Renal cortex interstitium (tissue), 15 donors: ENCODE measurements around the gene NDUFA13. TPM values are rescaled to one million over a fixed set of nuclear protein-coding genes. Genes with fewer than 3 reads are reported as not detected.
"Not testable (repeated sequence)": the region's sequence is repeated elsewhere in the genome, so short reads cannot be mapped to it uniquely, and the experiment has no call there.

Source experiments
- DNase-seq, 11 donors: peaks; one replicate each; pipeline ENCODE4 v3.0.0-alpha.2; 2013; ENCODE audit warnings: low read depth in 9 of 11, low spot score in 4 of 11; ENCODE audit errors: extremely low read depth in 1 of 11
- long read RNA-seq, 16 experiments: transcript quantifications; one replicate each; lab custom pipeline, GENCODE V29; 2026
- polyA plus RNA-seq, 3 donors: library from polyadenylated mRNA; unstranded; fragments of 120-200 nt; gene quantifications; one replicate each; pipeline ENCODE4 v1.2.1, GENCODE V29; 2013; ENCODE audit not compliant: insufficient read length in 3 of 3

NDUFA13 gene
- polyA plus RNA-seq, result 100 to 1,000 TPM; 241 to 343 (median 284) TPM
- long read RNA-seq, donor 1, transcript NDUFA13-204 (5 exons, 991 nt), result major isoform, 235 of 248 reads
- long read RNA-seq, donor 1, transcript NDUFA13-205 (3 exons, 593 nt), result minor isoform, 9 of 248 reads
- long read RNA-seq, donor 1, partial matches to known transcripts, result 0 of 248 reads
- long read RNA-seq, donor 1, other reads (novel, unspliced or antisense), result 0 of 248 reads
- long read RNA-seq, donor 2, transcript NDUFA13-204 (5 exons, 991 nt), result major isoform, 267 of 274 reads
- long read RNA-seq, donor 2, partial matches to known transcripts, result 0 of 274 reads
- long read RNA-seq, donor 2, other reads (novel, unspliced or antisense), result 0 of 274 reads
- long read RNA-seq, donor 3, transcript NDUFA13-204 (5 exons, 991 nt), result major isoform, 461 of 480 reads
- long read RNA-seq, donor 3, transcript NDUFA13-201 (4 exons, 576 nt), result minor isoform, 8 of 480 reads
- long read RNA-seq, donor 3, partial matches to known transcripts, result 6 of 480 reads
- long read RNA-seq, donor 3, other reads (novel, unspliced or antisense), result 0 of 480 reads
- long read RNA-seq, donor 4, transcript NDUFA13-204 (5 exons, 991 nt), result major isoform, 318 of 322 reads
- long read RNA-seq, donor 4, partial matches to known transcripts, result 0 of 322 reads
- long read RNA-seq, donor 4, other reads (novel, unspliced or antisense), result 0 of 322 reads
- long read RNA-seq, donor 5, transcript NDUFA13-204 (5 exons, 991 nt), result major isoform, 537 of 547 reads
- long read RNA-seq, donor 5, partial matches to known transcripts, result 0 of 547 reads
- long read RNA-seq, donor 5, other reads (novel, unspliced or antisense), result 0 of 547 reads
- long read RNA-seq, donor 6, transcript NDUFA13-204 (5 exons, 991 nt), result major isoform, 280 of 289 reads
- long read RNA-seq, donor 6, transcript NDUFA13-205 (3 exons, 593 nt), result minor isoform, 6 of 289 reads
- long read RNA-seq, donor 6, partial matches to known transcripts, result 0 of 289 reads
- long read RNA-seq, donor 6, other reads (novel, unspliced or antisense), result 0 of 289 reads
- long read RNA-seq, donor 7, transcript NDUFA13-204 (5 exons, 991 nt), result major isoform, 497 of 511 reads
- long read RNA-seq, donor 7, transcript NDUFA13-201 (4 exons, 576 nt), result minor isoform, 5 of 511 reads
- long read RNA-seq, donor 7, transcript NDUFA13-205 (3 exons, 593 nt), result minor isoform, 5 of 511 reads
- long read RNA-seq, donor 7, partial matches to known transcripts, result 0 of 511 reads
- long read RNA-seq, donor 7, other reads (novel, unspliced or antisense), result 0 of 511 reads
- long read RNA-seq, donor 8, transcript NDUFA13-204 (5 exons, 991 nt), result major isoform, 633 of 666 reads
- long read RNA-seq, donor 8, transcript NDUFA13-201 (4 exons, 576 nt), result minor isoform, 5 of 666 reads
- long read RNA-seq, donor 8, transcript NDUFA13-206 (2 exons, 640 nt), result minor isoform, 5 of 666 reads
- long read RNA-seq, donor 8, partial matches to known transcripts, result 21 of 666 reads
- long read RNA-seq, donor 8, other reads (novel, unspliced or antisense), result 0 of 666 reads
- long read RNA-seq, donor 9, transcript NDUFA13-204 (5 exons, 991 nt), result major isoform, 310 of 317 reads
- long read RNA-seq, donor 9, partial matches to known transcripts, result 0 of 317 reads
- long read RNA-seq, donor 9, other reads (novel, unspliced or antisense), result 0 of 317 reads
- long read RNA-seq, donor 10, transcript NDUFA13-205 (3 exons, 593 nt), result minor isoform, 6 of 405 reads
- long read RNA-seq, donor 10, transcript NDUFA13-204 (5 exons, 991 nt), result major isoform, 394 of 405 reads
- long read RNA-seq, donor 10, partial matches to known transcripts, result 0 of 405 reads
- long read RNA-seq, donor 10, other reads (novel, unspliced or antisense), result 0 of 405 reads
- long read RNA-seq, donor 11, transcript NDUFA13-204 (5 exons, 991 nt), result major isoform, 272 of 276 reads
- long read RNA-seq, donor 11, partial matches to known transcripts, result 0 of 276 reads
- long read RNA-seq, donor 11, other reads (novel, unspliced or antisense), result 0 of 276 reads
- long read RNA-seq, donor 12, transcript NDUFA13-204 (5 exons, 991 nt), result major isoform, 130 of 131 reads
- long read RNA-seq, donor 12, partial matches to known transcripts, result 0 of 131 reads
- long read RNA-seq, donor 12, other reads (novel, unspliced or antisense), result 0 of 131 reads
- long read RNA-seq, donor 13, transcript NDUFA13-204 (5 exons, 991 nt), result major isoform, 658 of 666 reads
- long read RNA-seq, donor 13, partial matches to known transcripts, result 0 of 666 reads
- long read RNA-seq, donor 13, other reads (novel, unspliced or antisense), result 0 of 666 reads
- long read RNA-seq, donor 14, transcript NDUFA13-204 (5 exons, 991 nt), result major isoform, 349 of 368 reads
- long read RNA-seq, donor 14, partial matches to known transcripts, result 12 of 368 reads
- long read RNA-seq, donor 14, other reads (novel, unspliced or antisense), result 0 of 368 reads
- long read RNA-seq, donor 15, transcript NDUFA13-204 (5 exons, 991 nt), result major isoform, 117 of 119 reads
- long read RNA-seq, donor 15, partial matches to known transcripts, result 0 of 119 reads
- long read RNA-seq, donor 15, other reads (novel, unspliced or antisense), result 0 of 119 reads
- long read RNA-seq, donor 16, transcript NDUFA13-201 (4 exons, 576 nt), result minor isoform, 7 of 784 reads
- long read RNA-seq, donor 16, transcript NDUFA13-204 (5 exons, 991 nt), result major isoform, 772 of 784 reads
- long read RNA-seq, donor 16, partial matches to known transcripts, result 0 of 784 reads
- long read RNA-seq, donor 16, other reads (novel, unspliced or antisense), result 0 of 784 reads

- peak; percentile 81 to 98 (median 94) for DNase-seq
Measured at GRCh38 chr19:19515642-19516519, at the start of gene NDUFA13. Gene NDUFA13 (plus strand): TSS chr19:19516225. CDS start chr19:19516239, 14 bp downstream.

DNA sequence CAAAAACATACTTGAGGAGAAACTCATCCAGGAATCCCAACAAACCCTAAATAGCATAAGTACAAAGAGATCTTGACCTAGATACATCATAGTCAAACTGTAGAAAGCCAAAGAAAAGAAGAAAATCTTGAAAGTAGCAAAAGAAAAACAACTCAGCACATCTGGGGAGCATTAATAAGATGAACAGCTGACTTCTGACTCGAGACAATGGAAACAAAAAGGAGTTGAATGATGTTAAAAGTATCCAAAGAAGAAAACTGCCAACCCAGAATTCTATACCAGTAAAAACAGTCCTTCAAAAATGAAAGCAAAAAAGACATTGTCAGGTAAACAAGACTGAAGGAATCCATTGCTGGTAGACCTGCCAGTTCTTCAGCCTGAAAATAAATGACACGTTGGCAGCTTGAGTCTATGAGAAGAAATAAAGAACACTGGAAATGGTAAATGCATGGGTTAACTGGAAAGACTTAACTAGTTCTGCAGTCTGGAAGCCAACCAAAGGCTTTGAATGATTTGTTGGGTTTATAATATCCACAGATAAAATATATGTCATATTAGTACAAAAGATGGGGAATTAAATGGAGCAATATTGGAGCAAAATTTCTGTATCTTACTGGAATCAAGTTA, 47.5 kb upstream of the NDUFA13 start:
- DNase-seq, result no peak

DNA sequence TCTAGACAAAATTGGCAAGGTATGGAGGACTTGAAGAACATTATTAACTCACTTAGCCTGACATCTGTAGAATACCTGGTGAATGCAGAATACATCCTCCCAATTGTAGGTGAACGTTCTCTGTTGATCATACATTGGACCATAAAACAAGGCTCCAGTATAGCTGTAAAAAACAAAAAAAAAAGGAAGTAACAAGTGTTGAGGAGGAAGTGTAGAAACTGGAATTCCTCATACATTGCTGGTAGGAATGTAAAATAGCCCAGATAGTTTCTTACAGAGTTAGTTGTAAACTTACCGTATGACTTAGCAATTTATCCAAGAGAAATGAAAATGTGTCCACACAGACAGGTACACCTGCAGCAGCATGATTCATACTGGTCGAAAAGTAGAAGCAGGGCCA, 45.4 kb upstream of the NDUFA13 start:
- DNase-seq, result no peak

GRCh38 chr19:19471682-19472081, 44.3 kb upstream of the NDUFA13 start:
- no peak for DNase-seq

DNA sequence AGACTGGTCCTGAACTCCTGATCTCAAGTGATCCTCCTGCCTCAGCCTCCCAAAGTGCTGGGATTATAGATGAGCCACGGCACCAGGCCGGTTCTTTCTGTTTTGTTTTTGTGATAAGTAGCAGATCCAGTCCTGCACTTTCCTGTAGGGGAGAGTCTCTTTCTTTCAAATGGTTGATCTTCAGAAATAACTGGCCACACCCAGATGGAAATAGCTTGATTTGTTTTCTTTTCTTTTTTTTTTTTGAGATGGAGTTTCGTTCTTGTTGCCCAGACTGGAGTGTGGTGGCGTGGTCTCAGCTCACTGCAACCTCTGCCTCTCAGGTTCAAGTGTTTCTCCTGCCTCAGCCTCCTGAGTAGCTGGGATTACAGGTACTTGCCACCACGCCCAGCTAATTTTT, 43.9 kb upstream of the NDUFA13 start:
- not testable (repeated sequence) for DNase-seq

- DNase-seq, result no peak
Measured at GRCh38 chr19:19475015-19475765, 40.8 kb upstream of the NDUFA13 start.

GRCh38 chr19:19475849-19476828, 39.9 kb upstream of the NDUFA13 start:
- DNase-seq, result no peak

- no peak for DNase-seq
Measured at GRCh38 chr19:19477705-19478383, 38.2 kb upstream of the NDUFA13 start.

- DNase-seq, result no peak
Measured at GRCh38 chr19:19480688-19481087, 35.3 kb upstream of the NDUFA13 start.

GRCh38 chr19:19482809-19483596, 33.0 kb upstream of the NDUFA13 start:
- no peak for DNase-seq

- DNase-seq, result no peak
Measured at GRCh38 chr19:19485161-19485997, 30.6 kb upstream of the NDUFA13 start.
